Stimulated activated CD4-positive, alpha-beta T cell treated with anti-CD3 and anti-CD28 coated beads, TNF-alpha, amount 100 ng/mL, for 24 hours (primary cell): Measurements from ENCODE around the gene PLXNB1.
A peak's percentile ranks its signal among the peaks of the same experiment; 100 is the strongest.
"Not testable (repeated sequence)": the region's sequence is repeated elsewhere in the genome, so short reads cannot be mapped to it uniquely, and the experiment has no call there.

ENCODE experiments used
- DNase-seq, 3 experiments: peaks; one replicate each; pipeline ENCODE4 v3.0.0-alpha.2; 2020; ENCODE audit warnings: low read depth in 3 of 3

PLXNB1 gene

DNA sequence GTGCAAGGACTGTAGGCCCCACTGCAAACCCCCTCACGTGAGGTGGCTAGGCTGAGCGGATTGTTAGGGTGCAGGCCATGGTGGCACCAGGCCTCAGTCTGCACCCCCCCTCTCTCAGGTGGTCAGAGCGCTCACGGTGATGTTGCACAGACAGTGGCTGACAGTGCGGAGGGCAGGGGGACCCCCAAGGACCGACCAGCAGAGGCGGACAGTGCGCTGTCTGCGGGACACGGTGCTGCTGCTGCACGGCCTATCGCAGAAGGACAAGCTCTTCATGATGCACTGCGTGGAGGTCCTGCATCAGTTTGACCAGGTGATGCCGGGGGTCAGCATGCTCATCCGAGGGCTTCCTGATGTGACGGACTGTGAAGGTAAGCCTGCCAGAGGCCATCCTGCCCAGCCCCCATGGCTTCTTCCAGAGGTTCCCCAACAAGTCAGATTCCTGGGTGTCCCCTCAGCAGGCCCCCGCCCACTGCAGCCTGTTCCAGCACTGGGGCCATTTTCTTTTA is 34.9 kb upstream of the PLXNB1 start:
- no peak for DNase-seq

DNA sequence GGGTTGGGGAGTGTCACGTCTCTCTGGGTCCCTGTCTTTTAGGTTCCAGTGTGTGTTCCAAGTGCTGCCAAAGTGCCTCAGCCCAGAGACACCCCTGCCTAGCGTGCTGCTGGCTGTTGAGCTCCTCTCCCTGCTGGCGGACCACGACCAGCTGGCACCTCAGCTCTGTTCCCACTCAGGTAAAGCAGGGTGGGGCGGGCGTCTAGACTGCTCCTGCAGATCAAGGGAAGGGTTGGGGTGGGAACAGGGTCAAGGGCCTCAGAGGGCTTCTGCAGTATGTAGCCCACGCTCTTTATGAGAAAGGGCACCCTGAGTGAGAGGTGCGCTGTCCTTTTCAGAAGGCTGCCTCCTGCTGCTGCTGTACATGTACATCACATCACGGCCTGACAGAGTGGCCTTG is 33.8 kb upstream of the PLXNB1 start:
- DNase-seq = no peak

DNA sequence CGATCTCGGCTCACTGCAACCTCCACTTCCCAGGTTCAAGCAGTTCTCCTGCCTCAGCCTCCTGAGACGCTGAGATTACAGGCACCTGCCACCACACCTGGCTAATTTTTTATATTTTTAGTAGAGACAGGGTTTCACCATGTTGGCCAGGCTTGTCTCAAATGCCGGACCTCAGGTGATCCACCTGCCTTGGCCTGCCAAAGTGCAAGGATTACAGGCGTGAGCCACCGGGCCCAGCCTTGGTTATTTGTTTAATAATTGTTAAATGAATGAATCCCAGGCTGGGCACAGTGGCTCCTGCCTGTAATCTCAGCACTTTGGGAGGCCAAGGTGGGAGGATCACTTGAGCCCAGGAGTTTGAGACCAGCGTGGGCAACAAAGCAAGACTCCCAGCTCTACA is 31.9 kb upstream of the PLXNB1 start:
- DNase-seq = not testable (repeated sequence)

DNA sequence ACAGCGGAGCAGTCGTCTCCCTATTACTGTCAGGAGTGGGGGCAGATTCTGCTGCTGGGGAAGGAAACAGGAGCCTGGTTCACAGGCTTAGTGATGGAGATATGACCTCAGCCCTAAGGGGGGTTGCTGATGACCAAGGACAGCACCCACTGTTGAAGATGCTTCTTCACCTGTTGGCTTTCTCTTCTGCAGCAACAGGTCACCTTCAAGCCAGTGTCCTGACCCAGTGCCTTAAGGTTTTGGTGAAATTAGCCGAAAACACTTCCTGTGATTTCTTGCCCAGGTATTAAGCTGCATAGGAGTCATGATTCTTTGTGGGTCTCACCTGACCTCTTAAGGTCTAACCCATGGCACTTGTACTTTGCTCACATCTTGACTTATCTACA is 30.6 kb upstream of the PLXNB1 start:
- no peak for DNase-seq

DNA sequence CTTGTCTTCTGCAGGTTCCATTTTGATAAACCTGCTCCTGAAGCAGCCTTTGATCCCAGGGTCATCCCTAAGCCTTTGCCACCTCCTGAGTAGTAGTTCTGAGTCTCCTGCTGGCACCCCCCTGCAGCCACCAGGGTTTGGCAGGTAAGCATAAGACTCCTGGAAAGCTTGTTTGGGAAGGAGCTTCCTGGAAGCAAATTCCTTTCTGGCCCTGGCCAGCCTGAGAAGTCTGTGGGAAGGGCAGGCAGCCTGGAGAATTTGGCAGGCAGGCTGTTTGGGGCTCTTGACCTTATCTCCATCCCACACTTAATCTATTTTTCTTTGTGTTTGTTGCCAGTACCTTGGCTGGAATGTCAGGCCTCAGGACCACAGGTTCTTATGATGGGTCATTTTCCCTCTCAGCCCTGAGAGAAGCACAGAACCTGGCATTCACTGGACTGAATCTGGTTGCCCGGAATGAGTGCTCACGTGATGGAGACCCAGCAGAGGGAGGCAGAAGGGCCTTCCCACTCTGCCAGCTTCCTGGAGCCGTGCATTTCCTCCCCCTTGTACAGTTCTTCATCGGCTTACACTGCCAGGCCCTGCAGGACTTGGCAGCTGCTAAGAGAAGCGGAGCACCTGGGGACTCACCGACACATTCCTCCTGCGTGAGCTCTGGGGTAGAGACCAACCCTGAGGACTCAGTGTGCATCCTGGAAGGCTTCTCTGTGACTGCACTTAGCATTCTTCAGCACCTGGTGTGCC is 30.1 kb upstream of the PLXNB1 start:
- DNase-seq = no peak

DNA sequence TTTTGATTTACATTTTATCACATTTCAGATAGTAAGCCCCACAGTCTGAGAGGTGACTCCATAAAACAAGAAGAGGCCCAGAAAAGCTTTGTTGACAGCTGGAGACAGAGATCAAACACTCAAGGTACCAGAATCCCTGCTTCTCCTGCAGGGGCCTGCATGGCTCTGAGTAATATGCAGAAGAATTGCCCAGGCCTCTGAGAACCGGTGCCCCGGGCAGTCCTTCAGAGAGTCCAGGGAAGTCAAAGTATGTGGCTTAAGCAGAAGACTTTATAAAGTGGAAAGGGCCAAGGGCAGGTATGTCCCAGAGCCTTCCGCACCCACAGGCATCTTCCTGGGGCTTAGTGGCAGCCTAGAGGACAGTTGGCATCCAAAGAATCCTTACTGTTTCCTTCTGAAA is 29.4 kb upstream of the PLXNB1 start:
- DNase-seq = no peak

DNA sequence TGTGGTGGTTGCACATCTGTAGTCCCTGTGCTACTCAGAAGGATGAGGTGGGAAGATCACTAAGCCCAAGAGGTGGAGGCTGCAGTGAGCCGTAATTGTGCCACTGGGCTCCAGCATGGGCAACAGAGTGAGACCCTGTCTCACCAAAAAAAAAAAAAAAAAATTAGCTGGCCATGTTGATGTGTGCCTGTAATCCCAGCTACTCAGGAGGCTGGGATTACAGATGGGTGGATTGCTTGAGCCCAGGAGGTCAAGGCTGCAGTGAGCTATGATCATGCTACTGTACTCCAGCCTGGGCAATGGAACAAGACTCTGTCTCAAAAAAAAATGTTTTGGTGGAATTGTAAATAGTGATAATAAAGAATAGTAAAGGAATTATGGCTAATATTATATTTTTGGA is 26.6 kb upstream of the PLXNB1 start:
- no peak for DNase-seq

DNA sequence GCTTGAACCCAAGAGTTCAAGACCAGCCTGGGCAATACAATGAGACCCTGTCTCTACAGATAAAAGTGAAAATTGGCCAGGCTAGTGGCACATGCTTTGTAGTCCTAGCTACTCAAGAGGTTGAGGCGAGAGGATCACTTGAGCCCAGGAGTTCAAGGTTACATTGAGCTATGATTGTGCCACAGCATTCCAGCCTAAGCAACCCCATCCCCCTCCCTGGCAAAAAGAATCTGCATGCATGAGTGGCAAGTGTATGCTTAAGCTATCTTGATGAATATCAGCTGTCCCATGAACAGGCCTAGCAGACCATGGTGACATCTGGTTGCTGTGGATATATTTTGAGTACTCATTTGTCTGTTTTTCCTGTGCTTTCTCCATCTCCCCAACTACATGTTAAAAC is 21.4 kb upstream of the PLXNB1 start:
- no peak for DNase-seq

DNA sequence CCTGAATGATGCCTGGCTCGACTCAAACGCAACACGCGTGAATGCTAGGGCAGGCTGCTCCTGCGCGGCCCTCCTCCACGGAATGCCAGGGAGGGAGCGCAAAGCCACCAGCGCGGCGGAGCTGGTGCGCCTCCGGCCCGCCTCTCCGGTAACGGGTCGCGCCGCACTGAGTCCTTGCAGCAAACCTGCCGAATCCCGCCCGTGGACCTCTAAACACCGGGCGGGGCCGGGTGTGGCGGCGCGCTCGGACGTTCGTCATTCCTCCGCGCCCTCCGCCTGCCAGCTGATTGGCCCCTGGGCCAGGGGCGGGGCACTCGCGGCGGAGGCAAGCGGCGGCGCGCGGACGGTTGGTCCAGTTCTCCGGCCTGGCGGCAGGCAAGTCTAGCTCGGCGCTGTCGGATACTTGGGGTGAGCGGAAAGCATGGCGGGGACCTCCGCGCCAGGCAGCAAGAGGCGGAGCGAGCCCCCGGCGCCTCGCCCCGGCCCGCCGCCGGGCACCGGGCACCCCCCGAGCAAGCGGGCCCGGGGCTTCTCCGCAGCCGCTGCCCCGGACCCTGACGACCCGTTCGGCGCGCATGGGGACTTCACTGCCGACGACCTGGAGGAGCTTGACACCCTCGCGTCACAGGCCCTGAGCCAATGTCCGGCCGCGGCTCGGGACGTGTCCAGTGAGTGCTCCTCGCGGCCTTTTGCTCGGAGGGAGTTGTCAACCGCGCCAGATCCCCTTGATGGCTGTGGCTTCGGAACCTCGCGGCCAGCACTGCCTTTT is 16.7 kb upstream of the PLXNB1 start, which contains the start of gene ATRIP:
Gene ATRIP, plus strand, starts transcription at position 313 of the 769 bp plus-strand sequence. Its CDS starts 109 bp downstream, at position 422.
- peak; percentile 76 to 87 (median 77) for DNase-seq

DNA sequence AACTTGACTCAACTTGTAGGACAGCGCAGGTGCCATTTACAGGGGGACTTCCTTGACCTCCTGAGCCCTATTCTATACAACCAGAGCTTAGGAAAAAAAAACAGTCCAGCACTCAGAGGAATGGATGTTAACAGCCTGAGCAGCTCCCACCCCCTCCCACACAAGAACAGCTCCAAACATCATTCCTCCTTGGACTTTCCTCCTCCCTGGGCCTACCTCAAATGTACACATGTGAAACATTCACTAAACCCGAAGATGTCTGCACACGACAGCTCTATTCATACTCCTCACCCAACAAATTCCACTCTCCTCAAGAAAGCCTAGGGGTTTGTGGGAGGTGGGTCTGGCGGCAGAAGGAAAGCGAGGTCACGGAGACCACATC is 16.1 kb upstream of the PLXNB1 start:
- DNase-seq = no peak

DNA sequence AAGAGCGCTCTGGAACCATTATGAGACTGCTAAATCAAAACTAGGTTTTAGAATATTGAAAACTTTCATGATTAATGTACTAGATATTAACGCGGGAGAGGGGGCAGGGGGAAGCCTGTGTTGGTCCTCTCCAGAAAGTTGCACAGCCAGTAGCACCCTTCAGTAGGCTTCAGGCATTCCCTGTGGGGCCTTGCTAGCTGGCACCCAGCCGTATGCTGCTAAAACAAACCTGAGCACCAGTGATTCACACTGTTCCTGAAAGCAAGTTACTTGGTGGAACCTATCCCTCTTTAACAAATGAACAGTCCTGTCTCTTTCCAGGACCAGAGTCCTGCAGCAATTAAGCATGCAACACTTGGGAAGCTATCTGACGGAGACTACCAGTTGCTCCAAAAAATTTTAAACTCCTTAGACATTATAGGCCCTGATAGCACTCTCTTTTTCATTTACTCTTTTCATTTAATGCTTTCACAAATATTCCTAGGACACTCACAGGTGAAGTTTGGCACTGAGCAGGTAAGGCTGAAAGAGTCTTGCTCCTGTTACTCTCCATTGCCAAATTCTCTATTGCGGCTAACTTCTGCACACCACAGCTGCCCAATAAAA is 15.5 kb upstream of the PLXNB1 start:
- no peak for DNase-seq

DNA sequence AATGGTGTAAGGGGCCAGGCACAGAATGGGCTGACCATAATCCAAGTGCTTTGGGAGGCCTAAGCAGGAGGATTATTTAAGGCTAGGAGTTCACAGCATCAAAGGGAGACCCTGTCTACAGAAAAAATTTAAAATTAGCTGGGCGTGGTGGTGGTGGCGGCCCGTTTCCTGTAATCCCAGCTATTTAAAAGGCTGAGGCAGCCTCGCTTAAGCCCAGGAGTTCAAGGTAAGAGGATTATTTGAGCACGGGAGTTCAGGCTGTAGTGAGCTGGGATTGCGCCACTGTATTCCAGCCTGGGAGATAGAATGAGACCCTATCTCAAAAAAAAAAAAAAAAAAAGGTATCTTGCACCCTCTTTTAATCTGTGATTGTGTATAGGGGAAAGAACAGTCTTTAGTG is 12.1 kb upstream of the PLXNB1 start:
- no peak for DNase-seq

DNA sequence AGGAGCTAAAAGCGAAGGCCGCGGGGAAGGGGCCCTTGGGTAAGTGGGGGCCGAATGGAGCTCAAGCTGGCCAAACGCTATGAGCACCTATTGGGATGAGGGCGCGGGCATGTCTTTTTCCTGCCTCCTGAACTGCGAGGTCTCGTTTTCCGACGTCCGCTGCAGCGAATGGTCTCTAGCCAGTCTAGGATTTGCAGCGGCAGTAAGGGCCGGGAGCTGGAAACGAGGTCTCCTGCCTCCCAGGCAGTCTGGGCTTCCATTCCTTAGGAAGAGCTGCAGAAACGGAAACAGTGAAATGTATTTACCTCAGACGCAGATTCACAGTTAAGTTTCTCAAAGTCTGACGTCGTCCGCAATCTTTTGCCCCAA is 10.7 kb upstream of the PLXNB1 start:
- no peak for DNase-seq

DNA sequence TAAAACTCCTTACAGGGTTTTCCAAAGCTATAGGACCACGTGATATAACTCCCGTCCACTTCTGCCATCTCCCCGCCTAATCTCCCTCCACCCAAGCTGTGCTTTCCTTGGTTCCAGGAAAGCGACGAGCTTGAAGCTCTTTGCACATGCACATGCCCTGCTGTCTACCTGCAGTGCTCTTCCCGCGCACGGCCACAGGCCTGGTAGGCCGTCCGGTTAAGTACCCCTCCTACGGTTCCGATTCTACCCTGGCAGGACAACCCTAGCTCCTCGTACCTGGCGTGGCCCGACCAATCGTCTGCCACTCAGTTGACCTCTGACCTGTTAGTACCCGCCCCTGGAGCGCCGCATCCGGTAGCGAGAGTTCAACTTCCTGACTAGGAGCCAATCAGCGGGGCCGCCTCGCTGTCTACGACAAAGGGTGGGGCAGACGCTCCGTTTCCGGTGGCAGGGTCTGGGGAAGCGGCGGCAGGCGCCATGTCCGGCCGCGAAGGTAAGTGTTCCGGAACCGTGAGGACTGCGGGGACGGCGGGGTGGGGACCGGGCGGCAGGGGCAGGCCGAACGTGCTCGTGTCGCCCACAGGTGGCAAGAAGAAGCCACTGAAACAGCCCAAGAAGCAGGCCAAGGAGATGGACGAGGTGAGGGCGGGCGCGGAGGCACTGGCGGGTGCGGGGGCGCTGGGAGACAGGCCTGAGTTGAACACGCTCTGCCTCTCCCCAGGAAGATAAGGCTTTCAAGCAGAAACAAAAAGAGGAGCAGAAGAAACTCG is 10.1 kb upstream of the PLXNB1 start, which contains the start of the genes CCDC51 and TMA7:
Gene CCDC51, minus strand, starts transcription at position 300 of the 770 bp plus-strand sequence. CDS start 4,991 bp downstream, outside the sequence.
Gene TMA7, plus strand, starts transcription at position 438 of the 770 bp plus-strand sequence. Its CDS starts 40 bp downstream, at position 478.
- DNase-seq = peak; percentile 95 to 99 (median 99)

DNA sequence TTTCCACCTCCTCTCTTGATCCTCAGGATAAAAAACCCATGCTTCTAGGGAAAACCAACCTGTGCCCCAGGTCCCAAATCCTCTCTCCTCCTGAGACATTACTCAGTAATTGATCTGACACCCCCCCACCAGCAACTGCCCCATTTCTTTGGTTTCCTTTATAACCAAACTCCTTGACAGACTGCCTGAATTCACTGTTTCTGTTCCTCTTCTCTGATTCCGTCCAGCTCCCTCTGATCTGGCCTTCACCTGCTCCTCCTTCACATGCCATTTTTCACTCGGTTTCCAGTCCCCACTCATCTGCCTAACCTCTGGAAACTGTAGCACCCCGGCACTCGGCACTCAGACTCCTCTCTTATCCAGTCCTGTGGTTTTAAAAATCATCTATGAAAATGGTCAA is 7.9 kb upstream of the PLXNB1 start:
- no peak for DNase-seq

DNA sequence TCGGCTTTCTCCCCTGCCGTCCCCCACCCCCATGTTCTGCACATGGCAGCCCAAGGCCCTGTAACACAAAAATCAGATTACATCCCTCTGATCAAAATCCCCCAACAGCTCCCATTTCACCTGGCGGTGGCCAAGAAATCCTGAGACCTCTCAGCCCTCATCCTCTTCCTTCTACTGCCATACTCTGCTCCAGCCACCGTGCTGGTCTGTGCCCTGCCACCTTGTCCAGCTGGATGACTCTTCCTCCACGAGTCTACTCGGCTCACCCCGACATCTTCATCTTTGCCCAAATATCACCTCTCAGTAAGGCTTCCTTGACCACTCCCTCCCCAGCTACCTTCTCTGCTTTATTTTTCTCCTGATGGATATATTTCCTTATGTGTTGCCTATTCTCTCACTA is 7.0 kb upstream of the PLXNB1 start:
- DNase-seq = no peak

DNA sequence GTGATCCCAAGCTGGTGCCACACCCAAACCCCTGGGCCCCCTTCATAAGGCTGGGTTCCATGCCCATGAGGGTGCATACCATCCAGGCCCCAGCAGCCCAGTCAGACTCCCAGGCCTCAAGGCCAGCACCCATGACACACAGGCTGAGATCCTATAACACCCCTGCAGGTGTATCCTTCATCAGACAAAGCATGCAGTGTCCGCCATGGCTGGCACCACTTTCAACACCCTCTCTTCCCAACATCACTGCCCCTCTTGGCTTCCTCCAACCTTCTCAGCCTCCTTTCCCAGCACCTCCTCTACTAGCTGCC is 6.5 kb upstream of the PLXNB1 start:
- DNase-seq = no peak

DNA sequence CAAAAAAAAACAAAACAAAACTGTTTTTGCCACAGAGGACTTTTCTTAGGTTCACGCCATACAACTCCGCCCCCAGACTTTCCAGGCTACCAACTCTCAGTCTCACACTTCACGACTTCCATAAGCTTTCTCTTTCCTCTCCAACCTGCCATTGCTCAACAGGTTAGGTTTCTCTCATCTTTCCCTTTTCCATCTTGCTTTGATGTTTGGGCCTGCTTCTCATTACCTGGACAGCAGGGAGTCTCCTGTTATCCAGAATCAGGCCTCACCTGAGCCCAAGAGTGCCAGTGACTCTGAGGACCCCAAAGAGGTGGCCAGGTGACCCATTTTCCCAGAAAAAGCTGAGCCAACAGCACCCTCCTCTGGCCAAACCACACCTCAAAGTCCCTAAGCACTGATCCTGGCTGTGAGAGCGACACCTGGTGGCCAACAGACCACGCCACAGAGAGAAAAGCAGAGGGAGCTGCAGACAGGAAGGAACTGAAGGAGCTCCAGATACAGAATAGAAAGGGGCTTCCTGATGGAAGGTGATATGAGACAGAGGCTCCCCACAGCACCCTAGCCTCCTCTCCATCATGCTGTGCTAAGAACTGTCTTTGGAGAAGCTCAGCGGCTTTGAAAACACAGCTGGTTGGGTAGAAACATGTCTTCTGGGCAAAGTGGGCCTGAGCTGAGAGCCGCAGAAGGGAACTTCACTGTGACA is 6.0 kb upstream of the PLXNB1 start:
- DNase-seq = peak; percentile 73 to 77 (median 76)

DNA sequence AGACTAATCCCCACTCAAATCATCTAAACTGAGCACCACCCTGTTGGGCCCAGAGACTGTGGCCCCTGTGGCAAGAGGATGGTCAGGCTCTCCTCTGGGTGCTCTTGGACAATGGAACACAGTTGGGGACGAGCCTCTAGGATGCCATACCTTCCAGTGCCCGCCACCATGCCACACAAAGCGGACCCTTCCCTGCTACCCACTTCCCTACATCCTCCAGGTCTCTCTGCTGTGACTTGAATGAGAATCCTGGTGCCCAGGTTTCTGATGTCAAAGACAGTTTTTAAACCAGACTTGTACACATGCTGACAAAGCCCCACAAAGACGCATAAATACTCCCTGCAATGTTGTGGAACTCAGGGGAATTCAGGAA is 5.3 kb upstream of the PLXNB1 start:
- DNase-seq = no peak

DNA sequence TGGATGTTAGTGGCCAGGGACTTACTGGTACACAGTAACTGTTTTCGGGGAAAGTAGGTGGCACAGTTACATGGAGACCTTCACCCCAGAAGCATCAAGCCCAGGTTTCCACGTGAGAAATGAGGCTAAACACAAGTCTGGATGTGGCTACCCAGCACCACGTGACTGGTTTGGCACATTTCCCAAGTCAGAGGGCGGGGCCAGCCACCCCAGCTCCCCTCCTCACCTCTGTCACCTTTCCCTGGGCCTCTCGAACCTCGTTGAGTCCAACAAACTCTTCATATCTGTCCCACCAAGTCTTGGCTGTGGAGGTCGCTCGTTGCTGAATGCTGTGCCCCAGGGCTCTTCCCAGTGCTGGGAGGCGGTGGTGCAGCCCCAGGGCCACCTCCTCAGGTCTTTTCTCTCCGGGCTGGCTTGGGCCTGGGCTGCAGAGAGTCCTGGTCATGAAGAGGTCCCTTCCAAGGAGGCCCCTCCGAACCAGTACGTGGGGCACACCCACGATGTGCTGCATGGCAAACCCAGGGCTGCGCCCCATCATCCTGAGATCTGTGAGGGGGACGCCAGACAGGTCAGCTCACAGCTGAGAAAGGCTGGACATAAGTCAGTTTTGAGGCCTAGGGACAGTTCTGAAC is 4.8 kb upstream of the PLXNB1 start:
- no peak for DNase-seq
